A549 treated with Mapracorat at 1 μM for 4 hours (cell line): Measurements from ENCODE around the gene OR8G5. TPM values are rescaled to one million over a fixed set of nuclear protein-coding genes. Genes with fewer than 3 reads are reported as not detected.

ENCODE experiments used
- total RNA-seq: library from RNA; stranded (reverse); fragments of 200-300 nt; extraction: Qiagen RNA extraction; gene quantifications from 5 replicates; pipeline ENCODE4 v1.2.3, GENCODE V29; 2022

Gene OR8G5
- not detected in 5 replicates for total RNA-seq

GRCh38 chr11:124256076-124256475, at the start of gene OR8G5:
Gene OR8G5, plus strand, starts transcription at chr11:124256376. Its CDS starts 8,556 bp downstream, at chr11:124264932.

GRCh38 chr11:124240621-124241397, 15.4 kb upstream of the OR8G5 start, which contains the start of gene OR8G1:
Gene OR8G1, plus strand, starts transcription at chr11:124241095. Its CDS starts 8,581 bp downstream, at chr11:124249676.

GRCh38 chr11:124313849-124314248, 57.7 kb downstream of the OR8G5 start, which contains the start of gene OR8D1:
Gene OR8D1, minus strand, starts transcription at chr11:124313949. Its CDS starts 3,183 bp downstream, at chr11:124310766.

Other genes starting within 250 kb of the OR8G5 start
- gene OR10G4, start 243.4 kb upstream of the OR8G5 start, total RNA-seq = not detected in 5 replicates
- not detected in 5 replicates for gene OR10G9, start 233.4 kb upstream of the OR8G5 start, total RNA-seq
- not detected in 5 replicates for gene OR10G8, start 229.6 kb upstream of the OR8G5 start, total RNA-seq
- gene OR10G7, start 215.1 kb upstream of the OR8G5 start, total RNA-seq = not detected in 5 replicates
- gene VWA5A, start 140.9 kb upstream of the OR8G5 start, total RNA-seq = 0.16 to 0.36 TPM (median 0.28 TPM) in 5 replicates
- not detected in 5 replicates for gene OR10D3, start 73.0 kb upstream of the OR8G5 start, total RNA-seq
- gene OR8G1, start 15.3 kb upstream of the OR8G5 start, total RNA-seq = not detected in 5 replicates
- gene OR8D1, start 57.6 kb downstream of the OR8G5 start, total RNA-seq = not detected in 5 replicates
- gene OR8D2, start 63.8 kb downstream of the OR8G5 start, total RNA-seq = not detected in 5 replicates
- gene OR8B2, start 128.1 kb downstream of the OR8G5 start, total RNA-seq = not detected in 5 replicates
- not detected in 5 replicates for gene OR8B3, start 142.6 kb downstream of the OR8G5 start, total RNA-seq
- gene OR8B4, start 168.5 kb downstream of the OR8G5 start, total RNA-seq = not detected in 5 replicates
- gene OR8B8, start 189.3 kb downstream of the OR8G5 start, total RNA-seq = not detected in 5 replicates